ENCODE data around the gene IRX2. TPM values are rescaled to one million over a fixed set of nuclear protein-coding genes. Genes with fewer than 3 reads are reported as not detected.

IRX2 gene
- total and polyA plus RNA-seq, 9 donors = 0.04 to 0.46 (median 0.15) TPM; not detected in 4

DNA sequence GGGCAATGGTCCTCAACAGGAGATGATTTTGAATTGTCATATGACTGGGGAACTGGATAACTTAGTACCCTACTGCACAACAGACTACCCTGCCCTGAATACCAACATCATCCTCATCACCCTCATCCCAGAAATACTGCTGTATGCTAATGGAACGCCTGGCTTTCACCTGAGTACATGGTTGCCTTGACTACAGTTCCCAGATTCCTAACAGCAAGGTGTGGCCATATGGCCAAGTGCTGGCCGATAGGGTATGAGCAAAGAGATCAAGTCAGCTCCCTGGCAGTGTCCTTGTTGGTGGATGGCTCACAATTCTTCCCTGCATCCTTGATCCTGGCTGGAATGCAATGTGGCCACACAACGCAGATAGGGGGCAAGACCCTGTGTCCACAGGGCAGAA, 31.2 kb upstream of the IRX2 start:
- no peaks in the 10 kb centered on the region for H3K4me1 ChIP-seq (ENCODE audit: insufficient read depth)
- WGBS, 3 donors = 67 to 91% (median 84%) methylated on average over 3 of the region's 3 CpGs
- TF ChIP-seq, protein P1, sequence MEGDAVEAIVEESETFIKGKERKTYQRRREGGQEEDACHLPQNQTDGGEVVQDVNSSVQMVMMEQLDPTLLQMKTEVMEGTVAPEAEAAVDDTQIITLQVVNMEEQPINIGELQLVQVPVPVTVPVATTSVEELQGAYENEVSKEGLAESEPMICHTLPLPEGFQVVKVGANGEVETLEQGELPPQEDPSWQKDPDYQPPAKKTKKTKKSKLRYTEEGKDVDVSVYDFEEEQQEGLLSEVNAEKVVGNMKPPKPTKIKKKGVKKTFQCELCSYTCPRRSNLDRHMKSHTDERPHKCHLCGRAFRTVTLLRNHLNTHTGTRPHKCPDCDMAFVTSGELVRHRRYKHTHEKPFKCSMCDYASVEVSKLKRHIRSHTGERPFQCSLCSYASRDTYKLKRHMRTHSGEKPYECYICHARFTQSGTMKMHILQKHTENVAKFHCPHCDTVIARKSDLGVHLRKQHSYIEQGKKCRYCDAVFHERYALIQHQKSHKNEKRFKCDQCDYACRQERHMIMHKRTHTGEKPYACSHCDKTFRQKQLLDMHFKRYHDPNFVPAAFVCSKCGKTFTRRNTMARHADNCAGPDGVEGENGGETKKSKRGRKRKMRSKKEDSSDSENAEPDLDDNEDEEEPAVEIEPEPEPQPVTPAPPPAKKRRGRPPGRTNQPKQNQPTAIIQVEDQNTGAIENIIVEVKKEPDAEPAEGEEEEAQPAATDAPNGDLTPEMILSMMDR (IDR thresholded peaks at IDR 0.05) = no peak
- no peak for TF ChIP-seq EP300 (IDR thresholded peaks at IDR 0.05)
- intact Hi-C loops (cut with DNase I) = no loop called here
- no peaks in the 10 kb centered on the region for H3K9me3 ChIP-seq
- H3K27me3 ChIP-seq = no peaks in the 10 kb centered on the region
- no peak overlapping the region for H3K4me3 ChIP-seq
- no peak for DNase-seq
- H3K27ac ChIP-seq = no peak overlapping the region
- no peaks in the 10 kb centered on the region for H3K36me3 ChIP-seq

DNA sequence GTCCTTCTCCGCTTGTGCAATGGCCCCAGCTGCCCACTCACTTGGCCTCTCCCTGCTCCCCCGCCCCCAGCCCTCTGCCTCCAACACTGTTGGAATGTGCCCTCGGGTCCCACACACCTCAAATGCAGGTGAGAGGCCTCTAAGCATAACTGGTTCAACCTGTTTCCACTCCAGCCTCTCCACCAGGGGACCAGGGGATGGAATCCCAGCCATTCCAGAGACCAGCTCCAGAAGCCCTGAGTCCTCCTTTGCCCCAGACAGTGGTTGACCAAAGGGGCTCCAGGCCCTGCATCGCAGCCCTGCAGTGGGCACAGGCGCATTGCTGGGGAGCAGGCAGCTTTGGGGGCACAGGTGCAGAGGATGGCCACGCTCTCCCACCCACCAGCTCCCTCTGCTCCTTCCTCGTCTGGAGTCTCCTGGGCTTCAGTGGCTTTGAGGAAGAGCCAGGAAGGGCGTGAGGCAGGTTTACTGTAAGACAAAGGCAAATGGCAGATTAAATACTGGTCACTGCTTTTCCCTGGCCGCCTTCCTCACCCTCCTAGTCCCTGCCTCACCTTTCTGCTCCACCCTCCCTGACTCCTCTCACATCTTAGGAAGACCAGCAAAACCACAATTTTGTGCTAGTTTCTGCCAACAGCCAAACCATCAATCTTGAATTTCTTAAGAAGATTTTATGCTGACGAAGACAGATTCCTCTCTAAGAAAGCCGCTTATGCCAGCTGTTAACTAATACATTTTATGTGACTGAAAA, 29.1 kb upstream of the IRX2 start:
- Histone ChIP-seq H3K4me3 (no peak overlapping the region), H3K27me3 (no peaks in the 10 kb centered on the region), H3K4me1 (ENCODE audit: insufficient read depth) (no peaks in the 10 kb centered on the region), H3K36me3 (no peaks in the 10 kb centered on the region), H3K9me3 (no peaks in the 10 kb centered on the region), H3K27ac (no peak overlapping the region)
- DNase-seq = no peak
- WGBS, 3 donors = 59 to 73% (median 61%) methylated on average over 11 of the region's 11 CpGs
- intact Hi-C loops (cut with DNase I) = no loop called here
- TF ChIP-seq EP300 (IDR thresholded peaks at IDR 0.05) (no peak), POLR2A (IDR thresholded peaks at IDR 0.05) (no peak)
- TF ChIP-seq, protein P1 (IDR thresholded peaks at IDR 0.05) = no peak

DNA sequence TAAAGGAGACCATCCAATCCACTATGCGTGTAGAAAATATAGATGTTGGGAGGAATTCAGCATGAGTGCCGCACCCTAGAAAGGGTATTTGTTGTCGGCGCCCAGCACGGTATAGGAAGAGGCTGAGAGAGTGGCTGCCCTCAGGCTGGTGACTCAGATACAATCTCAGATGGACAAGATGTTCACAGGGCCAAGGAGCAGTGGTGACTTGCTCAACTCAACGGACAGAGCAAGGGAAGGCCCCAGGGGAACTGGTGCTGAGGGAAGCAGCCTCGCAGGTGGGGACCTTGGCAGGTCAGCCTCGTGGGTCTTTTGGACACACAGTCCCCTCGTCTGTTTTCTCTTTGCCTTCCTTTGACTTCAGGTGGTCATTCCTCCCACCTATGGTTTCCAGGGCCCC, 28.0 kb upstream of the IRX2 start:
- H3K4me3 ChIP-seq = no peak overlapping the region
- TF ChIP-seq, protein P1 (IDR thresholded peaks at IDR 0.05) = no peak
- no peaks in the 10 kb centered on the region for H3K27me3 ChIP-seq
- no peaks in the 10 kb centered on the region for H3K4me1 ChIP-seq (ENCODE audit: insufficient read depth)
- H3K27ac ChIP-seq = no peak overlapping the region
- no peaks in the 10 kb centered on the region for H3K36me3 ChIP-seq
- intact Hi-C loops (cut with DNase I) = no loop called here
- H3K9me3 ChIP-seq = no peaks in the 10 kb centered on the region
- WGBS, 3 donors = 63 to 79% (median 70%) methylated on average over 9 of the region's 9 CpGs
- no peak for DNase-seq

DNA sequence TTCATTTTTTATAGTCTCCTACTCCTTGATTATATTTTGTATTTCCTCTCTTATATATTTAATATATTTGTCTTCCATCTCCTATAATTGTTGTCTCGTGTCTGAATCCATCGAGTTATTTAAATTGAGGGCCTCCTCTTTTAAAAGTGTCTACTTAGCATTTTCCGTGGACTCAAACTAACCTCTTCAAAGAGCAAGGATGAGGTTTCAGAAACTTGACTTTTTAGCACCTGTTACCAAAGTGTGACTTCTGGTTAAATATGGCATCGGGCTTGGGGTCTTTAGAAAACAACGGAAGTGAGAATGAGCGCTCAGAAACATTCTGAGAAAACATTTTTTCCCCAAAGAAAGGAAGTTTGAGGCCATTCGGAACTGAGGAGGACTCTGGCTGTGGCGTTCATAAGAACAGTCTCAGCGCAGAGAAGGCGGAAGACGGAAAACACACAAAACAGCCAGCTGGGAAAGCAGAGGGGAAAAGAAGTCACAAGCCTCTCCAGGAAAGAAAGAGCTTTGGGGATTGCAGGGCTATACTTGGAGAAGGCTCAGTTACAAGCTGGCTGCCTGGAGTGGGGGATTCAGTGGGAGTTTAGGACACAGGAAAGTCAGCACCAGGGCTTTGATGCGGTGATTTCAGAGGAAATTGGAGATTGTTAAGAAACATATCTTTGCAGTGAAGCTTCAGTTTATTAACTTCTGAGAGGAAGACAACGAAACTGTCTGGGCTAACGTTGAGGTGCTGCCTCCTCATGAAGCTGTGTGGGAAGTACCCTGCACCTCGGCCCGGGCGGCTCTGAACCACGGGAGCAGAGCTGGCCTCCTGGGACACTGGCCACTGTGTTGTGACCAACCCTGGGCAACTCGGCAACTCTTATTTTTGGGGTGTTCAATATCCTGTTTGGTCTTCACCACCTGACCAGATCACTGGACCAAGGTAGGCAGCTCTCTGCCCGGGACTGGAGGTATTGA, 25.1 kb upstream of the IRX2 start:
- Histone ChIP-seq H3K27ac (no peak overlapping the region), H3K4me1 (ENCODE audit: insufficient read depth) (no peaks in the 10 kb centered on the region), H3K9me3 (no peaks in the 10 kb centered on the region), H3K27me3 (no peaks in the 10 kb centered on the region), H3K36me3 (no peaks in the 10 kb centered on the region), H3K4me3 (no peak overlapping the region)
- intact Hi-C loops (cut with DNase I) = no loop called here
- WGBS, 3 donors = 63 to 86% (median 70%) methylated on average over 20 of the region's 20 CpGs
- no peak for TF ChIP-seq EP300 (IDR thresholded peaks at IDR 0.05)
- no peak for DNase-seq

DNA sequence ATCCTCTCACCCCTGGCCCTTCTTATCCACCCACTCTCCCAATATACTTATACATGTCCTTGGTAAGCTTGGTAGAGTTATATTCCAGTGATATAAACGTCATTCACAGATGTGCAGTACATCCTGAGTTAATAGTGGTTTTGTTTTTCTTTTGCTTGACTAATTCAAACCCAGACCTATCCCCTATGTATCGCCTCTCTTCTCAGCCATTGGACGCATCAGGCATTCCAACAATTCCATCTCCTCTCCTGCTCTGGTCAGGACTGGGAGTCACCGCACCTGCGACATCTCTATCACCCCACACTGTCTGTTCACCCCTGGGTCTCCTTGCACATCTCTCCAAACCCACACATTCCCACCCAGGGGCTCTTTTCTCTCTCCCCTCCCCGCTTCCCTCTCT, 21.9 kb upstream of the IRX2 start:
- TF ChIP-seq POLR2A (IDR thresholded peaks at IDR 0.05) (no peak), EP300 (IDR thresholded peaks at IDR 0.05) (no peak)
- TF ChIP-seq, protein P1 (IDR thresholded peaks at IDR 0.05) = no peak
- Histone ChIP-seq H3K9me3 (no peaks in the 10 kb centered on the region), H3K4me3 (no peak overlapping the region), H3K27me3 (no peaks in the 10 kb centered on the region), H3K27ac (no peak overlapping the region), H3K36me3 (no peaks in the 10 kb centered on the region), H3K4me1 (ENCODE audit: insufficient read depth) (no peaks in the 10 kb centered on the region)
- no peak for DNase-seq
- 59 to 75% (median 67%) methylated on average over 6 of the region's 6 CpGs for WGBS, 3 donors
- intact Hi-C loops (cut with DNase I) = no loop called here

Measured in ovary (tissue), 9 donors.